Spleen (tissue), 11 donors: ENCODE measurements around the gene PPM1M. TPM values are rescaled to one million over a fixed set of nuclear protein-coding genes. Genes with fewer than 3 reads are reported as not detected.

Source experiments
- DNase-seq: peaks from one replicate; pipeline ENCODE4 v3.0.0-alpha.2; 2020
- H3K27ac ChIP-seq, 8 donors: fragments of 200-600 bp; sonication (generic) in 7 of 8; 1 replicate in 4 of 8; 2 replicates in 4 of 8; pipeline versions ENCODE4 v1.5.0 to v1.8.0; 2016 to 2021; ENCODE audit warnings: inconsistent platforms in 4 of 8, mild to moderate bottlenecking in 4 of 8, moderate library complexity in 1 of 8
- H3K27me3 ChIP-seq, 7 donors: fragments of 200-600 bp; sonication (generic) in 6 of 7; replicated peaks in 1 of 7; 1 replicate in 4 of 7; 2 replicates in 3 of 7; pipeline versions ENCODE4 v1.5.0 to v1.8.0; 2016 to 2021; ENCODE audit warnings: inconsistent platforms in 3 of 7, mild to moderate bottlenecking in 1 of 7
- H3K36me3 ChIP-seq, 6 donors: fragments of 200-600 bp; sonication (generic) in 5 of 6; 1 replicate in 4 of 6; 2 replicates in 2 of 6; pipeline versions ENCODE4 v1.5.0 to v1.8.0; 2016 to 2021; ENCODE audit warnings: inconsistent platforms in 2 of 6
- H3K4me1 ChIP-seq, 6 donors: fragments of 200-600 bp; sonication (generic) in 5 of 6; 1 replicate in 3 of 6; 2 replicates in 3 of 6; pipeline versions ENCODE4 v1.5.0 to v1.8.0; 2016 to 2021; ENCODE audit warnings: inconsistent platforms in 3 of 6
- H3K4me3 ChIP-seq, 8 donors: fragments of 200-600 bp; sonication (generic) in 7 of 8; 1 replicate in 4 of 8; 2 replicates in 4 of 8; pipeline versions ENCODE4 v1.5.0 to v1.8.0; 2016 to 2021; ENCODE audit warnings: inconsistent platforms in 4 of 8, mild to moderate bottlenecking in 4 of 8, moderate library complexity in 2 of 8
- H3K9me3 ChIP-seq, 8 donors: fragments of 200-600 bp; sonication (generic) in 7 of 8; 1 replicate in 4 of 8; 2 replicates in 4 of 8; pipeline versions ENCODE4 v1.5.0 to v1.8.0; 2016 to 2021; ENCODE audit warnings: inconsistent platforms in 4 of 8
- POLR2A ChIP-seq, 3 donors: fragments of 450-650 bp; IDR thresholded peaks; one replicate each; pipeline ENCODE4 v1.5.1; 2017; ENCODE audit warnings: antibody characterized with exemption in 3 of 3, mild to moderate bottlenecking in 1 of 3
- POLR2AphosphoS5 ChIP-seq, 3 donors: sonication (generic); formaldehyde crosslinking; IDR thresholded peaks; one replicate each; pipeline ENCODE4 v1.5.1; 2017; ENCODE audit warnings: antibody characterized with exemption in 3 of 3
- WGBS, 5 donors: extraction: QIAGEN DNeasy Blood & Tissue Kit in 3 of 5; methylation state at CpG; one replicate each; pipeline versions ENCODE4 v1.1.5 to v1.1.7; 2013 to 2018; 5-methylcytosine and 5-hydroxymethylcytosine counted together
- intact Hi-C: fragments of 100-400 bp; cut with DNase I; formaldehyde crosslinking; loops from one replicate; pipeline ENCODE4 v1.15.0; 2023; ENCODE audit warnings: low total_unique reads
- polyA plus RNA-seq, 3 donors: library from polyadenylated mRNA; stranded (reverse); fragments of 200-250 nt; gene quantifications; one replicate each; pipeline ENCODE4 v1.2.1, GENCODE V29; 2013
- total RNA-seq, 7 donors: library from RNA; depleted of rRNA in 3 of 7; stranded (reverse); fragments of >200 nt in 3 of 7; fragmentation: NEBNext Ultra II Directional in 4 of 7; extraction: Animal tissue kit (Norgen Biotek cat#: 25700) in 4 of 7; gene quantifications; one replicate each; pipeline versions ENCODE4 v1.1.0 to v1.2.1, GENCODE V29; 2016 to 2021
- TF ChIP-seq, protein P1 (sequence below), 11 experiments: fragments of 200-600 bp in 7 of 11; fragments of 450-650 bp in 4 of 11; sonication (generic) in 4 of 11; IDR thresholded peaks in 8 of 11; conservative IDR thresholded peaks in 3 of 11; 1 replicate in 7 of 11; 2 replicates in 4 of 11; pipeline versions ENCODE4 v1.4.0 to v1.8.0; 2016 to 2021; ENCODE audit warnings: antibody characterized with exemption in 11 of 11, inconsistent platforms in 4 of 11, mild to moderate bottlenecking in 1 of 11
- donor health status: healthy with polysubstance abuse.
- donor health status: DM: no; HTN: no; CAD: no; lungs with moderate emphysema.
- donor health status: DM: no; HTN: no; CAD: no.
- donor health status: Bipolar disorder and iron deficiency.
- donor health status: healthy.
- donor health status: DM: no; HTN: no; CAD: no.
- donor health status: DM: yes; HTN: yes; CAD: no.

The PPM1M gene
- total and polyA plus RNA-seq, 10 donors = 26.3 to 77.8 (median 49.7) TPM

DNA sequence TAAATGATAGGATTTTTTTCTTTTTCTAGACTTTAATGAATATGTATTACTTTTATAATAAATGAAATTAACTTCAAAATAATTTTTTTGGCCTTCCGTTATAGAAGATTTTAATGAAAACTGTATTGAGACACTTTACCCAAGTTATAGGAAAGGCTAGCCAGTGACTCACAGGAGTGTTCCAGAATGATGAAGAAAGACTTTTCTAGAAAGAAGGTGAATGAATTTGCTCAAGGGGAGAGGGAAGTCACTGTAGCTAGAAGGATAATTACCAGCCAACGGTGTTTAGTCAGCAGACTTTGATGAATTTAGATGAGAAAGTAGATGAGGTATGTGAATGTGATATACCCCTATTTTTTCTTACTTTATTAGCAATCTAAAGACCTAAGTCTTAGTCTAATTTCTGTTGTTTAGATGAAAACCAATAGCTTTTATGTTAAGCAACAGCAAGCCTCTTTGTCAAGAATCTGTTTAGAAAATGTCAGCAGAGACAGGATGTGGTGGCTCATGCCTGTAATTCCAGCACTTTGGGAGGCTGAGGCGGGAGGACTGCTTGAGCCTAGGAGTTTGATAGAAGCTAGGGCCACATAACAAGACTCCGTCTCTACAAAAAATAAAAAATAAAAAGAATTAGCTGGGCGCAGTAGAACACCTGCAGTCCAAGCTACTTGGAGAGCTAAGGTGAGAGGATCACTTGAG is 44.4 kb upstream of the PPM1M start:
- 65 to 85% (median 75%) methylated on average over 5 of the region's 5 CpGs for whole genome bisulfite sequencing, 5 donors
- TF ChIP-seq, protein P1, sequence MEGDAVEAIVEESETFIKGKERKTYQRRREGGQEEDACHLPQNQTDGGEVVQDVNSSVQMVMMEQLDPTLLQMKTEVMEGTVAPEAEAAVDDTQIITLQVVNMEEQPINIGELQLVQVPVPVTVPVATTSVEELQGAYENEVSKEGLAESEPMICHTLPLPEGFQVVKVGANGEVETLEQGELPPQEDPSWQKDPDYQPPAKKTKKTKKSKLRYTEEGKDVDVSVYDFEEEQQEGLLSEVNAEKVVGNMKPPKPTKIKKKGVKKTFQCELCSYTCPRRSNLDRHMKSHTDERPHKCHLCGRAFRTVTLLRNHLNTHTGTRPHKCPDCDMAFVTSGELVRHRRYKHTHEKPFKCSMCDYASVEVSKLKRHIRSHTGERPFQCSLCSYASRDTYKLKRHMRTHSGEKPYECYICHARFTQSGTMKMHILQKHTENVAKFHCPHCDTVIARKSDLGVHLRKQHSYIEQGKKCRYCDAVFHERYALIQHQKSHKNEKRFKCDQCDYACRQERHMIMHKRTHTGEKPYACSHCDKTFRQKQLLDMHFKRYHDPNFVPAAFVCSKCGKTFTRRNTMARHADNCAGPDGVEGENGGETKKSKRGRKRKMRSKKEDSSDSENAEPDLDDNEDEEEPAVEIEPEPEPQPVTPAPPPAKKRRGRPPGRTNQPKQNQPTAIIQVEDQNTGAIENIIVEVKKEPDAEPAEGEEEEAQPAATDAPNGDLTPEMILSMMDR (IDR thresholded peaks at IDR 0.05 in 8 of 11, conservative IDR thresholded peaks at IDR 0.05 in 3 of 11) = no peak
- TF ChIP-seq POLR2AphosphoS5 (IDR thresholded peaks at IDR 0.05) (no peak), POLR2A (IDR thresholded peaks at IDR 0.05) (no peak)
- intact Hi-C loops = no loop called here
- H3K27me3 ChIP-seq = no peaks in the 10 kb centered on the region
- no peak overlapping the region for H3K4me3 ChIP-seq
- no peaks in the 10 kb centered on the region for H3K9me3 ChIP-seq
- peaks cover 41 to 82% (median 68%) of the 10 kb centered on the region in 6 donors for H3K4me1 ChIP-seq
- H3K36me3 ChIP-seq = peaks cover 4 to 70% (median 41%) of the 10 kb centered on the region in 6 donors
- DNase-seq = no peak
- peak overlapping the region in 7 of 8 donors; percentile 2 to 91 (median 58) for H3K27ac ChIP-seq

DNA sequence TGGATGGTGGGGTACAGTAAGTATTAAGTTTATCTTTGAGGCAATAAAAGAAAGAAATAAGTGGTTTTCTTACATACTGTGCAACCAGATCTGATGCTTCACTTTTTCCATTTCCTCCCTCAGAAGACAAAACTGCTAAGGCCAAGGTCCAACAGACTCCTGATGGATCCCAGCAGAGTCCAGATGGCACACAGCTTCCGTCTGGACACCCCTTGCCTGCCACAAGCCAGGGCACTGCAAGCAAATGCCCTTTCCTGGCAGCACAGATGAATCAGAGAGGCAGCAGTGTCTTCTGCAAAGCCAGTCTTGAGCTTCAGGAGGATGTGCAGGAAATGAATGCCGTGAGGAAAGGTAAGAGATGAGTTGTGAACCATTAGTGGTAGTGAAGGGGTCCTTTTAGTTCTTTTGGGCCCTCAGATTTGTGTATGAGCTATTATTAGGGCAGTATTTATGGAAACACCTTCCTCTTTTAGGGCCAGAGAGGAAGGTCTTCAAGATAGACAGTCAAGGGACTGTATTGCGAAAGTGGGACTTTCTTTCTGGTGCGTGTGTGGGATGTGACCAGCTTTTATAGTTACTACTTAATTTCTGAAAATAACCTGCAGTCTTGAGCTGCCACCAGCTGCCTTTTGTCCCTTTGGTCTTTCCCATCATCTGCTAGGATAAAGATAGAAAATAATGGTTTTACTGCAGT is 43.0 kb upstream of the PPM1M start:
- H3K4me1 ChIP-seq = peaks cover 29 to 68% (median 54%) of the 10 kb centered on the region in 6 donors
- intact Hi-C loops = no loop called here

DNA sequence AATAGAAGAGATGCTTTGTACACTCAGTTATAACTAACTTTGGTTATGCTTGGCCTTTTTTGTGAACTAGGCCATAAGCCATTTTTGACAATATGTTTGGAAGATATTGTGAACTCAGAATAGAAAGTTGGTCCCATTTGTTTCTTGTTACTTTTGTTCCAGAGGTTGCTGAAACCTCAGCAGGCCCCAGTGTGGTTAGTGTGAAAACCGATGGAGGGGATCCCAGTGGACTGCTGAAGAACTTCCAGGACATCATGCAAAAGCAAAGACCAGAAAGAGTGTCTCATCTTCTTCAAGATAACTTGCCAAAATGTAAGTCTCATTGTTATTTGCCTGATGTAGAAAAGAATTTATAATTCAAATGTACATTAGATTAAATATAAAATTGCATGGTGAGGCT is 41.9 kb upstream of the PPM1M start:
- H3K9me3 ChIP-seq = no peaks in the 10 kb centered on the region
- DNase-seq = no peak
- intact Hi-C loops = no loop called here
- H3K4me3 ChIP-seq = no peak overlapping the region
- TF ChIP-seq POLR2AphosphoS5 (IDR thresholded peaks at IDR 0.05) (no peak), POLR2A (IDR thresholded peaks at IDR 0.05) (no peak)
- TF ChIP-seq, protein P1 (IDR thresholded peaks at IDR 0.05 in 8 of 11, conservative IDR thresholded peaks at IDR 0.05 in 3 of 11) = no peak
- peaks cover 4 to 96% (median 66%) of the 10 kb centered on the region in 6 donors for H3K36me3 ChIP-seq
- no peaks in the 10 kb centered on the region for H3K27me3 ChIP-seq
- H3K27ac ChIP-seq = peak overlapping the region in 3 of 8 donors; percentile 11 to 91 (median 58)
- WGBS, 5 donors = 75 to 97% (median 81%) methylated on average over 1 of the region's 1 CpG
- H3K4me1 ChIP-seq = peaks cover 26 to 60% (median 46%) of the 10 kb centered on the region in 6 donors

More for the DNA sequence above, 43.0 kb upstream of the PPM1M start:
- H3K27me3 ChIP-seq = no peaks in the 10 kb centered on the region
- 37 to 68% (median 52%) methylated on average over 4 of the region's 4 CpGs for WGBS, 5 donors
- no peaks in the 10 kb centered on the region for H3K9me3 ChIP-seq
- H3K27ac ChIP-seq = peak overlapping the region in 7 of 8 donors; percentile 49 to 91 (median 58)
- no peak overlapping the region for H3K4me3 ChIP-seq
- H3K36me3 ChIP-seq = peaks cover 4 to 84% (median 55%) of the 10 kb centered on the region in 6 donors
- DNase-seq = no peak
- TF ChIP-seq POLR2A (IDR thresholded peaks at IDR 0.05) (no peak), POLR2AphosphoS5 (IDR thresholded peaks at IDR 0.05) (no peak)
- TF ChIP-seq, protein P1 (IDR thresholded peaks at IDR 0.05 in 8 of 11, conservative IDR thresholded peaks at IDR 0.05 in 3 of 11) = no peak
